MM.1S (cell line): ENCODE results near the gene CORO1C.

Experiments
- CTCF ChIP-seq: fragments of 300-600 bp; sonication (generic); IDR thresholded peaks from 2 replicates; pipeline ENCODE4 v1.5.1; 2016; ENCODE audit warnings: antibody characterized with exemption, low read length, mixed read lengths
- EZH2 ChIP-seq: fragments of 300-600 bp; sonication (generic); optimal IDR thresholded peaks from 2 replicates; pipeline ENCODE3; 2017; ENCODE audit warnings: low read depth, mild to moderate bottlenecking, antibody characterized with exemption, low read length, mixed read lengths
- EZH2phosphoT487 ChIP-seq: fragments of 300-600 bp; sonication (generic); IDR thresholded peaks from 2 replicates; pipeline ENCODE4 v1.6.1; 2018; ENCODE audit warnings: antibody characterized with exemption, low read length

- TF ChIP-seq CTCF, result no peak
- TF ChIP-seq EZH2, result no peak
- TF ChIP-seq EZH2phosphoT487, result no peak
These were observed 104.0 kb downstream of the CORO1C start for GRCh38 chr12:108627134-108627920.
